Measurements from ENCODE around the gene RMDN2.

The RMDN2 gene

GRCh38 chr2:38037325-38037724 lies 112.2 kb downstream of the RMDN2 start:
- in situ Hi-C loops (cut with HindIII; ENCODE audit: low sequenced_read_pairs), result no loop called here

- in situ Hi-C loops (cut with HindIII; ENCODE audit: low sequenced_read_pairs), result no loop called here
These were observed 112.9 kb downstream of the RMDN2 start for GRCh38 chr2:38037757-38038621.

GRCh38 chr2:38038682-38039081 lies 113.6 kb downstream of the RMDN2 start:
- in situ Hi-C loops (cut with HindIII; ENCODE audit: low sequenced_read_pairs), result no loop called here

DNA sequence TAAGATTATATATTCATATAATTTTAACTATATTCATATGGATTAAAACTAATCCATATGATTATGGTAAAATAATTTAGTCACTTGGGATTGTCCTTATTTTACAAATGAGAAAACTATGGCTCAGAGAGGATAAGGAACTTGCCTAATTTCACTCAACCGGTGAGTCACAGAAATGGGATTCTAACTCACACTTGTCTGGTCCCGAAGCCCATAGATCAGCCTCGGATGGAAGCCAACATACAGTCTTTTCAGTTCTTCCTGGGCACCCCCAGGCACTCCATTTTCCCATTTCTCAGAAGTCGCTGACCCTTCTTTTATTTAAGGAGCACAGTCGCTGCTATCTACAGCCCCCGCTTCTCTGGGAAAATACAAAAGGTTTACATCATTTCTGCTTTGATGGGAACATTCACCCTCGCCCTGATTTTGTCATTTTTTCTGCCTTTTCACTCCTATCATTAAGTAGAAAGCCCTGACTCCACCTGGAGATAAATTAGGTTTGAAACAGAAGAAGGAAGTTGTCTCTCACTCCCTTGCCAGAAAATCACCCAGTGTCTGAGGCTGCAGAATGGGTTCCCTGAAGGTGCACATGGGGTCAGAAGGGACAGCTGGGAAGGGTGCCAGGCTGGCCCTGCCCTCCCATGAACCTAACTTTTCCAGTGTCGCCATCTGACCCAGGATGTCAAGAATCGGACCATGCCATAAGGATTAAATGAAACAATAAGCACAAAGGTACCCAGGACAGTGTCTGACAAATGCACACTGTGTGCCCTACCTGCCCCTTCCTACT lies 114.2 kb downstream of the RMDN2 start:
- in situ Hi-C loops (cut with HindIII; ENCODE audit: low sequenced_read_pairs), result no loop called here

- in situ Hi-C loops (cut with HindIII; ENCODE audit: low sequenced_read_pairs), result no loop called here
These were observed 120.7 kb downstream of the RMDN2 start for GRCh38 chr2:38045811-38046210.

- in situ Hi-C loops (cut with HindIII; ENCODE audit: low sequenced_read_pairs), result no loop called here
These were observed 131.1 kb downstream of the RMDN2 start for GRCh38 chr2:38056216-38056615.

DNA sequence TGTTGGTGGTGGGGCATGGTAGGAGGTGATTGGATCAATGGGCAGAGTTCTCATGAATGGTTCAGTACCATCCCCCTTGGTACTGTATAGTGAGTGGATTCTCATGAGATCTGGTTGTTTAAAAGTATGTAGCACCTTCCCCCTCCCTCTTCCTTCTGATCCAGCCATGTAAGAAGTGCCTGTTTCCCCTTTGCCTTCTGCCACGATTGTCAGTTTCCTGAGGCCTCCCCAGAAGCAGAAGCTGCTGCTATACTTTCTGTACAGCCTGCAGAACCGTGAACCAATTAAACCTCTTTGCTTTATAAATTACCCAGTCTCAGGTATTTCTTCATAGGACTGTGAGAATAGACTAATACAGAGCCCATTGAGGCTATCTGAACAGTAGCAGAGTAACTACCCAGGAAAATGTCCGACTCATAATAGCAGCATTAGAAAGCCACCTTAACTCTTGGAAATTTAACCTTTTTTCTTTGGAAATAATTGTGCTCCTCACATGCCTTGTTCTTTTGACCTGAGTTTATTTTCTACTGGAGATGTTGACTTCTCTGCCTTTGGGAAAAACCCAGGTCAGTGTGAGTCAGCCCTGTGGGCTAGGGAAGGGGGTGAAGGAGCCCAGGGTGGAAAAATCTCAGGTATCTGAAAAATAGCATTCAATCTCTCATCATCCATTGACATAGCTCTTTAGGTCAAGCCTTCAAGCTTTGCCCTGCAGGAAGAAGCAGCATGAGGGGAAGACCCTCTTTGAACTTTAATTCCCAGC lies 132.7 kb downstream of the RMDN2 start:
- in situ Hi-C loops (cut with HindIII; ENCODE audit: low sequenced_read_pairs), result no loop called here

- in situ Hi-C loops (cut with HindIII; ENCODE audit: low sequenced_read_pairs), result no loop called here
These were observed 135.3 kb downstream of the RMDN2 start for GRCh38 chr2:38060236-38061018.

- in situ Hi-C loops (cut with HindIII; ENCODE audit: low sequenced_read_pairs), result loop anchor here (5.0 kb wide), 1 partner anchor 92 kb away; no protein-coding TSS in a partner anchor
These were observed 139.9 kb downstream of the RMDN2 start for GRCh38 chr2:38064801-38065501.

- in situ Hi-C loops (cut with HindIII; ENCODE audit: low sequenced_read_pairs), result loop anchor here (5.0 kb wide), 1 partner anchor 92 kb away; no protein-coding TSS in a partner anchor
These were observed 140.5 kb downstream of the RMDN2 start for GRCh38 chr2:38065502-38066135.

DNA sequence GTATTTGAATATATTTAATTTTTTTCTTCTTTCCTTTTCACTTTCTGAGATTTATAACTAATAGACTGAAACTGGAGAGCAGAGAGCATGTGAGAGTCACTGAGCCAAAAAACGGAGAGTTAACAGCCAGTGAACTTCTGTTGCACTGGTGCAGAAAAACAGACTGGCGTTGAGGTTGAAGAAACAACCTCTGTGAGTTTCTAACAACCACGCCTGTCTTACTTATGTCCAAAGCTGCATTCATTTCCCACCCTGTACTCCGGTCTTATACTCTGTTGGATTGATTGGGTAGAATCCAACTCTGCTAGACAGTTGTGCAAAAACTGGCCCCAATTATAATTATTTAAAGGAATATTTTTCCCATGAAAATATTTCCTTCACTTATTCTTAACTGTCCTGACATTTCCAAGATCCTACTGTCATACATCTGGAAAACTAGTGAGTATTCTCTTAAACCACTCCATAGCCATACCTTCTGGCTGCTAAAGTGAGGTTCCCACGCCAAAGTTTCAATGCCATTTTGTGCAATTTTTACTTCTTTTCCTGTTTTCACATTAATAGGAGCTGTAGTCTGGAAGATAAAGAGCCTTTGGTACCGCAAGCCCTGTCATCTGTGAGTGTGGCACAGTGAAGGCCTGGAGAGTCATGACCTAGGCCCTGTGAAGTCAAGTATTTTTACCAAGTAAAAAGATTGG lies 141.5 kb downstream of the RMDN2 start:
- in situ Hi-C loops (cut with HindIII; ENCODE audit: low sequenced_read_pairs), result loop anchor here (5.0 kb wide), 1 partner anchor 91 kb away; no protein-coding TSS in a partner anchor
